ENCODE results near the gene TTLL7.

DNA sequence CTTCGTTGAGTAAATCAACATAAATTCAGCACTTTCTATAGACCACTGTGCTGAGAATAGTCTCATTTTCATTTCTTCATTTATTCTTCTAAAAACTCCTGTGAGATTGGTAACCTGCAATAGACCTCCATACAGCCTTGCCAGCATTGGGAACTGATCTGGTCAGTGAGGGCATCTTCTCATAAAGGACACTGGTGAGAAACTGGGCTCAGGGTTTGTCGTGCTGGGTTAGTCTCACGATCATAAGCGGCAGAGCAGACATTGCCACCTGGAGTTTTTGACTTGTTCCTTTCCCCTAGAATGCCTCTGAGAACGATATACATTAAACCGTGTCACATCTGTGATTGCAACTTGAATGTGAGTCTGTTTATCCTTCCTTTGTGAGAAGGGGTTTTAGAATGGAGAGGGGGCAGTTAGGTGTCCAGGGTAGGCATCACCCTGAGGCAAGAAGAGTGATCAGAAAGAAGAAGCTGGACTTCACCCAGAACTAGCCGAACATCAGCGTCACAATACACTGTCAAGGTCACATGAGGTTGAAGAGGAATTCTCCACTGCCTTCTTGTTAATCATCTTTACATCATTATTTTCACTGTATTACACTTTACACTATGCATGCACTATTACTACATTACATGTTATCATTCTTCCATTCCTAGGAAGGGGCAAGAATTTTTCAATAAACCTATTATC, 1.4 kb upstream of the TTLL7 start:
- no peak for TF ChIP-seq EZH2 (IDR thresholded peaks at IDR 0.05; ENCODE audit: borderline replicate concordance, insufficient read depth, low read depth, low read length, poor library complexity, severe bottlenecking)
- no peak for TF ChIP-seq CTCF (IDR thresholded peaks at IDR 0.05)

All from B cell (primary cell).